Measurements from ENCODE around the gene SBK2.

SBK2 gene

GRCh38 chr19:55554302-55554701, 17.4 kb upstream of the SBK2 start:
- no peak for DNase-seq

DNA sequence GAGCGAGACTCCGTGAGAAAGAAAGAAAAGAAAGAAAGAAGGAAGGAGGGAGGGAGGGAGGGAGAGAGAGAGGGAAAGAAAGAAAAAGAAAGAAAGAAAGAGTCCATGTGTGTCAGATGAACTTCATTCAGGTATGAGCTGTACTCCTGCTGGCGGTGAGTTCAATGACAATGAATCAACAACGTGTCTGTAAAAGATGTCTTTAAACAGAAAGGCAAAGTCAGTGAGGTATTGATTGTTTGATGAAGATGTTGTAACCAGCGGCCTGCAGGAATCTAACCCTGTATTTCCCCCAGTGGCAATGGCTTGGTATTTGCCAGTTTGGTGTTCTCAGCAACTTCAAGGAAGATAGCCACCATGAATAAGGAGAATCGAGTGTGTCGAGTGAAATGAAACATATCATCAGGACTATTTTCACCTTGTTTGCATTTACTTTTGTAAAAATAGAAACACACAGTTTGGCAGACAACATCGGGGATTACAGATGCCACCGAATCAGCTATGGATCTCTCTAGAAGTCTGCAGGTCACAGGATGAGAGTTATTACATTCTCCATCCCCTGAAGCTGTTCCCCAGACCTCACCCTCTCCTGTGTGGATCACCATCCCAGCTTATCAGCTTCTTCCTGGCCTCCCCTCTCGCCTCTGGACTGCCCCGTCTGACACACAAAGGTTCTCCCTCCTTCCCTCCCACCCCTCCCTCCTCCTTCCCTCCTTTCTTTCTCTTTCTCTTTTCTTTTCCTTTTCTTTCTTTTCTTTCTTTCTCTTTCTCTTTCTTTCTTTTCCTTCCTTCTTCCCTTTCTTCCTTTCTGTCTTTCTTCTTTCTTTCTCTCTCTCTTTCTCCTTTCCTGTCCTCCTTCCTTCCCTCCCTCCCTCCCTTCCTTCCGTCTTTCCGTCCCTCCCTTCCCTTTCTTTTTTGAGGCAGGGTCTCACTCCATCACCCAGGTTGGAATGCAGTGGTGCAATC, 16.6 kb upstream of the SBK2 start:
- no peak for DNase-seq

DNA sequence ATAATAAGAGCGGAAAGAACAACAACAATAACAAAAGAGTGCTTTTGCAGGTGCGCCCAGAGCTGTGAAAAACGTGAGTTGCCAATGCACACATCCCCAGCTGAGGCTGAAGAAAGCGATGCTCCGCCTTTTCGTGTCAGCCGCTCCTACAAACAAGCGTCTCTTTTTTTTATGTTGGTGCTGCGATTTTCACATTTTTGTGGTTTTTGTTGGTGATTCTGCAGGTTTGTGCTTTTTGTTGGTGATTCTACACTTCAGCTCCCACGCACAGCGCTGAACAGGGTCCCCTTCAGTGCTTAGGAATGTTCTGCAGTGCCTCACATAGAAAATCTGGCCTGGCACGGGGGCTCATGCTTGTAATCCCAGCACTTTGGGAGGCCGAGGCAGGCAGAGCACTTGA, 15.7 kb upstream of the SBK2 start:
- no peak for DNase-seq

DNA sequence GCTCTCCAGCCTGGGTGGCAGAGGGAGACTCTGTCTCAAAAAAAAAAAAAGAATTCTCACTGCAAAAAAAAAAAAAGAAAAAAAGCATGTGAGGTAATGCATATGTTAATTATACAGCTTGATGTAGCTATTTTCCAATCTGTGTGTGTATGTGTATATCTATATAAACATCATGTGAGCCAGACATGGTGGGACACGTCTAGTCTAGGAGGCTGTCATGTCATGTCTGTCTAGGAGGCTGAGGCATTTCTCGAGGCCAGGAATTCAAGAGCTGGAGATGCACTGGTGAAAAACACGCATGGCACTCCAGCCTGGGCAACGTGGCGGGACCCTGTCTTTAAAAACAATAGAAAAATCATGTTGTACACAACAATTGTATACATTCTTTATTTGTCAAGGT, 15.3 kb upstream of the SBK2 start:
- DNase-seq = no peak

GRCh38 chr19:55550321-55550650, 13.4 kb upstream of the SBK2 start:
- no peak for DNase-seq

DNA sequence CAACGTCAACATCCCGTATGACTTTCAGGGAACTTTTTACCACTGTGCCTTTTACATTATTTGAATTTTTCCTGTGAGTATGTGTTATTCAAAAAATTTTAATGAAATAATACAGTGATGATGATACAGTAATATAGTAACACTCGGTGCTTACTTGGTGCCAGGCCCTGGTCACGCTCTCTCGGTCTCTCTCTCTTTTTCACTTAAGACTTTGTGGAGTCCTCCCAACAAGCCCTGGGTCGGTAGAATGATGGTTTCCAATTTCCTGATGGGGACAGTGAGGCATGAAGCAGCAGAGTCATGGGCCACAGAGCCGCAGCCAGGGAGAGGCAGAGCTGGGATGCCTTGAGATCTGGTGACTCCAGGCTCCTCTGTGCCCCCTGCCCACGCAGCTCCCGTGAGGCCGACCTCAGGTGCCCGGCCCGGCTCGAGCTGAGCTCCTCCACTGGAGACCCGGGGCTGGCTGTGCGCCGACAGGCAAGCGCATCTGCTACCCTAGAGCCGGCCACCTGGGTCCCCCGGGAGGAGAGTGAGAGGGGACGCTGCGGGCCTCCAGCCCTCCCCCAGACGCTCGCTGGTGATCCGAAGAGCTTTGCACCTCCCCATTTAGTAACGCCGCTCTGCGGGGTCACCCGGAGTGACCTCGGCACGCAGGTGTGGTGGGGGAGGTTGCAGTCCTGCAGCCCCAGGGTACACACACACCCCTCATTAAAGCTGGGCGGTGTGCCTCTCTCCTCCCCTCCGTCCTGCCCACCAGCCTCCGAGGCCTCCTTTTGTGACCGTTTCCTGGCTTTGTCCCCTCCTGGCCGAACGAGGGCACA, 12.8 kb upstream of the SBK2 start:
- no peak for DNase-seq

DNA sequence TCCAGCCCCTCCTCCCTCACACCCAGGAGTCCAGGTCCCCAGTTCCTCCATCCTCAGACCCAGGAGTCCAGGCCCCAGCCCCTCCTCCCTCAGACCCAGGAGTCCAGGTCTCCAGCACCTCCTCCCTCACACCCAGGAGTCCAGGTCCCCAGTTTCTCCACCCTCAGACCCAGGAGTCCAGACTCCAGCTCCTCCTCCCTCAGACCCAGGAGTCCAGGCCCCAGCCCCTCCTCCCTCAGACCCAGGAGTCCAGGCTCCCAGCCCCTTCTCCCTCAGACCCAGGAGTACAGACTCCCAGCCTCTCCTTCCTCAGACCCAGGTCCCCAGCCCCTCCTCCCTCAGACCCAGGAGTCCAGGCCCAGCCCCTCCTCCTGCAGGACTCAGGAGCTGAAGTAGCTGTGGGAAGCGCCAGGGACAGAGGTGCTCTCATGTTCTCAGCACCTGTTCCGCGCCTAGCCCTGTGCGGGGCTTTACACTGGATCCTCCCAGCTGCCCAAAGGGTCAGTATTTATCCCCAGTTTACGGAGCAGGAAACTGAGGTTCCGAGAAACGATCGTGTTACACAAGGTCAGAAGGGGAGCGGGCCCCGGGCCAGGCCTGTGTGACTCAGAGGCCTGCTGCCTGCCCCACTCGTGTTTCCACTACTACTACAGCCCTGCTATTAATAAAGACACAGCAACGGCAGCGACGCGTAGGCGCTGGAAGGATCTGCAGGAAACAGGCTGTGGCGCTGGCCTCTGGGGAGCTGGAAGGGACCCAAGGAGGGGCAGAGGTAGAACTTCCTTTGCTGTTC, 10.1 kb upstream of the SBK2 start:
- DNase-seq = no peak

GRCh38 chr19:55546011-55546410, 9.1 kb upstream of the SBK2 start:
- DNase-seq = no peak

DNA sequence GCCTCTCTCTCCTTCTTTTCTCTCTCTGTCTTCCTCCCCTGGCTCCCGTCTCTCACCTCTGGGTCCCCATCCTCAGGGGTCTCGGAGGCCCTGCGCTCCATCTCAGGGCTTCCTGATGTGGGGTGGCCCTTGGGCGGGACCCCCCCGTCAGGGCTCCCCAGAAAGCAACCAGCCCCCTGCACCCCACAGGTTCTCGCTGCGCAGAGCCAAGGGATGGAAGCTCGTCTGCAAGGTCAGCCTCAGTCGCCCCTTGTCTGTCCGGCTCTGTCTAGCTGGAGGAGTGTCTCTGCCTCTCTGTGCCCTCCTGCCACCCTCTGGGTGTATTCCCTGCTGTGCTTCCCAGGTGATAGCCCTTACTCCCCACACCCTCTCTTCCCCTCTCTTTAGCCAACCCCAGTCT, 8.5 kb upstream of the SBK2 start, which contains the start of gene SBK3:
SBK3 (minus strand) TSS at position 101 of the 400 bp plus-strand sequence; CDS start at position 101, 0 bp downstream.
- DNase-seq = no peak

DNA sequence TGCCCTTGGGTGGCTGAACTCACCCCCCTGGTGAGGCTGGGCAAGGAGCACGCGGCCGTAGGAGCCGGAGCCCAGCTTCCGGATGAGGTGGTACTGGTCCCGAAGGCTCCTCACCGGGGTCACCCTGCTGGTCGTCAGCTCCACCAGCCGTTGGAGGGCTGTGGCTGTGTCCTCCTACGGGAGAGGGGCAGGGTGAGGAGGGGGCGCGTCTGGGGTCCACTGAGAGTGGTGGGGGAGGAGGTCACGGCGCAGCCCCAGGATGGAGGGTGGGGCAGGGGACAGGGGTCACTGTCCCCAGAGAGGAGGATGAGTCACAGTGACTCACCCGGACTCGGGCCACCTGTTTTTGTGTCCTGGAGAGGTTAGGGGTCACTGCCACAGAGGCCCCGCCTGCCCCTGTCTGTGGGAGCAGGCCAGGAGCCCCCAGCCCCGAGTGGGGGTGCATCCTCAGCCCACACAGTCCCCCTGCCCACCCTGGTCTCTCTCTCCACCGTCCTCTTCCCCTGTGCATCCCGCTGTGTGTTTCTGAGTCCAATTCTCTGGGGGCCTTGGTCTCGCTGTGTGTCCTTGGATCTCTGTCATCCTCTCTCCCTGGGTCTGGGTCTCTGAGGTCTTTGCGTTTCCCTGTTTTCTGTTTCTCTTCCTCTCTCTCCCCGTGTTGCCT, 8.0 kb upstream of the SBK2 start:
- DNase-seq = no peak

GRCh38 chr19:55544014-55544413, 7.1 kb upstream of the SBK2 start:
- DNase-seq = no peak

DNA sequence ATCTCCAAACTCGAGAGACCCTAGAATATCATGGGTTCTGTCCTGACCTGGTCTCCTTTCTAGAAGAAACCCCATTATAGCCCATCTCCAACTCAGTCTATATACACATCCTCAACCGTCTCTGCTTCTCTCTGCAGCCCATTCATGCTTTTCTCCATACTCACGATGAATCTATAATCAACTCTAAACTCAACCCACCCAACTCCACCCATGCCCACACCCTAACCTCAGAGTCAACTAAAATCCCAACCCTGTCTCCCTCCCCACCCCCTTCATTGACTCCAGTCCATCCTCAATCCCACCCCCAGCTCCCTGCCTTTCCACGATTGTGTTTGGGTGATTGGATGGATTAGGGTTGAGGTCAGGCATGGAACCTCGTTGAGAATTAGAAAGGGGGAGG, 6.6 kb upstream of the SBK2 start:
- no peak for DNase-seq

DNA sequence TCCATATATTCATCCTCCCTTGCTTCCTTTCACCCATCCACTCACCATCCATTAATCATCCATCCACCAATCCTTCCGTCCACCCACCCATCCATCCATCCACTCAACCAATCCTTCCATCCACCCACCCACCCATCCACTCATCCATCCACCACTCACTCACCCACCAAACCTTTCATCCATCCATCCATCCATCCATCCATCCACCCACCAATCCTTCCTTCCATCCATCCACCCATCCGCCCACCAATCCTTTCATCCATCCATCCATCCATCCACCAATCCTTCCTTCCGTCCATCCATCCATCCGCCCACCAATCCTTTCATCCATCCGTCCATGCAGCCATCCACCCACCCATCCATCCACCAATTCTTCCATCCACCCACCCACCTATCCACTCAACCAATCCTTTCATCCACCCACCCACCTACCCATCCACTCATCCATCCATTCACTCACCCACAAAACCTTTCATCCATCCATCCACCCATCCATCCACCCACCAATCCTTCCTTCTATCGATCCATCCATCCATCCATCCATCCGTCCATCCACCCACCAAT, 5.4 kb upstream of the SBK2 start:
- no peak for DNase-seq

DNA sequence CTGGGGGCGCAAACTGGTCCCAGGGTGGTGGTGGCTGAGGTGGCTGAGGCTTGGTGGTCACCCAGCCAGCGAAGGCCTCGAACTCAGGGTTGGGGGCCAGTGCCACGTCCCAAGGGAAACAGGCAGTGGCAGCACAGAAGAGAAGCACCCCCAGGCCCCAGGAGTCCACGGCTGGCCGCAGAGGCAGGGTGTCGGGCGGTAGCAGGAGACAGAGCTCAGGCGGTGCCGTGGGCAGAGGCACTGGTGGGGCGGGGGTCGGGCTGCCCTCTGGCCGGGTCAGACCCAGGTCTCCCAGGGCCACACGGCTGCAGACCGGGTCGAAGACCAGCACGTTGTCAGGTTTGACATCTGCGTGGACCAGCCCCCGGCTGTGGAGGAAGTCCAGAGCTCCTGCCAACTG, 4.2 kb upstream of the SBK2 start:
- no peak for DNase-seq

DNA sequence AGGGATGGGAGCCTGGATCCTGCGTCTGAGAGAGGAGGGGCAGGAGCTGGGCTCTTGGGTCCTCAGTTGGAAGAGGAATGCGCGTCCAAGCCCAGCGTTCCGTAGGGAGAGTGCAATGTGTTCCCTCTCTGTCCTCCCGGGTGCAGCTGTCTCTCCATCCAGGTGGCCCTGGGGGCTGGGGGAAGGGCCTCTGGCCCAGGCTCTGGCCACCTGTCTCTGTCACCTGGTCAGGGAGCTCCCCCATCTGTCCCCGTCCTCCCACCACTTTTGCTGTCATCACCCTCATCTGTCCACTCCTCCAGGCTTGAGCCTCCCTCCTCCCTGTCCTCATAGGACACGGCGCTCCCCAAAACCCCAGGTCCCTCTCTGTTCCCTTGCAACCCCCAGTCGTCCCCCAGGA, 3.7 kb upstream of the SBK2 start:
- no peak for DNase-seq

DNA sequence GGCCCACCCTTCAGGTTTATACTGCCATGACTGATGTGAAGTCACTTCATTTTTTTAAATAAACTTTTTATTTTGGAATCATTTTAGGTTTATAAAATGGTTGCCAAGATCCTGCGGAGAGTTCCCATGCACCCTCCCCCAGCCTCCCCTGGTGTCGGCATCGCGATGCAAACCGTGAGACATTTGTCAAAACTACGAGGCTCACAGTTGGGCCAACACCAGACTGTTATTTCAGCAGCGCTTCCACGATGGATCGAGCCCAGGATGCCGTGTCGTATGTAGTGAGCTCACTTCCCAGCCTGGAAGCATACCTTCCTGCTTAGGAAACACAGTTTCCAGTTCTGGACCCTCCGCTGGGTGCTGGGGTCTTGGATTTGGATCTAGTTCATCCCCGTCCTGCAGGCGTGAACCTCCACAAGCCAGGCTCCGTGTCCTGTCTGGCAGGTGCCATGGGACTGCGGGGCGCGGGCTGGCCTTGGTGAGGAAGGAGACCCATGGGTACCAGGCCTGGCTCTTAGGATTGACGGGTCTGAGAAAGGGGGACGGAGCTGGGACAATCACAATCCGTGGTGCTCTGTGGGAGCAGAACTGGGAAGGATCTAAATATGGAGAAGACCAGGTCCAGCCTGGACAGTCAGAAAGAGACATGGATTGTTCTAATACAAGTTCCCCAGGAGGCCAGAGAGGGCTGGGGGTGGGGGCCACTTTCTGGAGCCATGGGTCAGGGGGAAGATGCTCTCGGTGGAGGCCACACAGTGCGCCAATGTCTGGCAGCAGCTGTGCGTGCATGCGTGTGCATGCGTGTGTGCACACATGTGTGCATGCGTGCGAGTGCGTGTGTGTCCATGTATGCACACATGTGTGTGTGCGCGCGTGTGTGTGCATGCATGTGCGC, 2.4 kb upstream of the SBK2 start:
- no peak for DNase-seq

DNA sequence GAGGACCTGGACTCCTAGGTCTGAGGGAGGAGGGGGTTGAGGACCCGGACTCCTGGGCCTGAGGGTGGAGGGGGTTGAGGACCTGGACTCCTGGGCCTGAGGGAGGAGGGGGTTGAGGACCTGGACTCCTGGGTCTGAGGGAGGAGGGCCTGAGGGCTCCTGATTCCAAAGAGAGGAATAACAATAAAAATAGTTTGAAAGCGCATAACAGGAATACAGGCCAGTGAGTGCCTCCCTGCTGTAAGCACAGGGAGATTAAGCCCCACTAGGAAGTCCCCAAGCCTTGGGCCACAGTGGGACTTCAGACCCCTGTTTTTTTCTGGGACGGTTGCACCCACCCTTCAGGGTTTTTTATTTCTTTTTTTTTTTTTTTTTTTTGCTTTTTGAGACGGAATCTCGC, 1.2 kb upstream of the SBK2 start:
- DNase-seq = no peak

DNA sequence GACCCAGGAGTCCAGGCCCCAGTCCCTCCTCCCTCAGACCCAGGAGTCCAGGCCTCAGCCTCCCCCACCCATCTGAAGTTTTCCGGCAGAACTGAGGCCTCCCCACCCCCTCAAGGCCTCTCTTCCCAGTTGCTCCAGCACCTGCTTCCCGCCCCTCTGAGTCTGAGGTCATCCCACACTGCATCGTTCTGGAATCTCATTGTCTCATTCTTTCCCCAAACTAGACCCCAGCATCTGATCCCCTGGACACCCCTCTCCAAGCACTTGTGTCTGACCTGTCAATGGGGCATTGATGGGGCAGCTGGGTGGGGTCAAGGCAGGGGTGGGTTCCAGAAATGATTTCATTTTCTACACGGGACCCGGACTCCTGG, 793 bp upstream of the SBK2 start:
- DNase-seq = no peak

DNA sequence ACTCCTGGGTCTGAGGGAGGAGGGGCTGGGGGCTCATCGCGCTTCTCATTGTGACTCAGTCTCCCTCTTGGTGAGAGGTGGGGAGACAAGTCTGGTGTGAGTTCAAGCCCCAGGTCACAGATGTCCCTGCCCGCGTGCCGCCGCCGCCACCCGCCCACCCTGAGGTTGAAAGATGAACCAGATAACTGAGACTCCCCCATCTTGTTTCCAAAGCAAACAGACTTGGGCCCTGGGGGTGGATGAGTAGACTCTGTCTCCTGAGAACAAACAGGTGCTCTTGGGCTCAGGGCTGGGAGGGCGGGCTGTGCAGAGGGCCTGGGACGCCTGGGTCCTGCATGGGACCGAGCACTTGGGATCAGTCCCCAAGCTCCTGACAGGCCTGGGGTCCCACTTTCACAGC, 567 bp downstream of the SBK2 start:
- no peak for DNase-seq

GRCh38 chr19:55535965-55536350, 975 bp downstream of the SBK2 start:
- no peak for DNase-seq
